HG03575 (cell line): ENCODE data around the gene DGKI.

ENCODE experiments used
- ATAC-seq: cut with Tn5 transposase; IDR thresholded peaks from one replicate; pipeline ENCODE4 v1.9.1; 2021; ENCODE audit not compliant: unreplicated experiment, insufficient number of reproducible peaks, low FRiP score; ENCODE audit errors: extremely low read depth

Gene DGKI

DNA sequence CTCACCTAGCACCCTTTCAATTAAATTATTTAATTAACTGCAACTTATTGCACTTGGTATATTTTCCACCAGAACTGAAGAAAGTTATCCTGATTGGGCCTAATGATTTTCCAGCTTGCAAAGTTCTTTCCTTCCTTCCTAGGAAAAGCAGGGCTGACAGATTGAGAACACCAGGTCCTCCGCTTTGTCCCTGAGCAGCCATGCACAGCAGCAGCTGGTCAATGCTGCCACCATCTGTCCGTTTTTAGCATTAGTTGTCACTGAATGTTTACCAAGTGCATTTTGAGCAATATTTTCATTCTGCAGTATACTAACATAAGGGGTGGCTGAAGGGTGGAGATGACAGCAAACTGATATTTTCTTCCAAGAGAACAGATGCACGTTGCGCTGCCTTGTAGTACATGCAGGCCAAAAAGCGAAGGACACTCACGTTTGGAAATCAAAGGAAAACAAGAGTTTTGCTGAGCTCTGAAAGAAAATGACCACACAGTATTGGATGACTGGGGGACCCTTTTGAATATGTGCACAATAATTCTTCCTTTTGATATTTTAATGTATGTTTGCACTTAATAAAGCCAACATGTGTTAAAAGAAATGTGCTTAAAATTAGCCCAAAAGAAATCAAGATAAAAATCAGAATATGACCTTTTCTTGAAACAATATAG, 254.4 kb downstream of the DGKI start:
- no peak for ATAC-seq

DNA sequence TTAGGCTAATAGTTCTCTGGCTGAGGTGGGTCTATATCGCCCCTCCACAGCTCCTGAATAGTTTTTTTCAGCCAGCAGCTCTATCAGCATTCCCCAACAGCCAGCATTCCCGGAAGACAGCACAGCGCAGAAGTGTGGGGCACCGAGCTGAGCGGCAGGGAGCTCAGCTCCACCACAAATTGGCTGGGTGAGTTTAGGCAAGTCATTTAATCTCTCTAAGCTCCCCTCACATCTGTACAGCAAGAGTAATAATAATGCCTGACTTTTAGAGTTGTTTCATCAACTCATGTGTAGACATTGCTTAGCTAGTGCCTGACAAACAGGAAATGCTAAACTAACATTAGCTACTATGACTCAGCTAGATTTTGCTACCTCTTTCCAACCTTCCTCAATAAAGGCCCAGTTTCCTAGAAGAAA, 255.3 kb downstream of the DGKI start:
- ATAC-seq: no peak

DNA sequence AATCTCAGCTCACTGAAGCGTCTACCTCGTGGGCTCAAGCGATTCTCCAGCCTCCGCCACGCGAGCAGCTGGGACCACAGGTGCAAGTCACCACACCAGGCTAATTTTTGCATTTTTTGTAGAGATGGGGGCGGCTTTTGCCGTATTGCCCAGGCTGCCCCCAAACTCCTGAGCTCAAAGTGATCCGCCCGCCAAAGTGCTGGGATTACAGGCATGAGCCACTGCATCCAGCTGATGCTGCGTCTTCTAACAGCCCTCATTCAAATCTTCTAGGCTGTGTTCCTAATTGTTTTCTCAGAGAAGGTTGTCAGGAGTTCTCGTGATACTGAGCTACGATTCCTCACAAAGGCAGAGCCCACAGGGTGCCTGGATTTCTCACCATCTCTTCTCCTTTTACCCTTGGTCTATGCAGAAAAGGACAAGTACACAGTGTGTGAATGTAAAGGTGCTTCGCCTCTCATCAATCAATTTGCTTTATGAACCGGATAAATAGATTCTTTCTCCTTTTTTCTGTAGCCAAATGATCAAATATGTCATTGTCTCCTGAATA, 255.9 kb downstream of the DGKI start:
- no peak for ATAC-seq

DNA sequence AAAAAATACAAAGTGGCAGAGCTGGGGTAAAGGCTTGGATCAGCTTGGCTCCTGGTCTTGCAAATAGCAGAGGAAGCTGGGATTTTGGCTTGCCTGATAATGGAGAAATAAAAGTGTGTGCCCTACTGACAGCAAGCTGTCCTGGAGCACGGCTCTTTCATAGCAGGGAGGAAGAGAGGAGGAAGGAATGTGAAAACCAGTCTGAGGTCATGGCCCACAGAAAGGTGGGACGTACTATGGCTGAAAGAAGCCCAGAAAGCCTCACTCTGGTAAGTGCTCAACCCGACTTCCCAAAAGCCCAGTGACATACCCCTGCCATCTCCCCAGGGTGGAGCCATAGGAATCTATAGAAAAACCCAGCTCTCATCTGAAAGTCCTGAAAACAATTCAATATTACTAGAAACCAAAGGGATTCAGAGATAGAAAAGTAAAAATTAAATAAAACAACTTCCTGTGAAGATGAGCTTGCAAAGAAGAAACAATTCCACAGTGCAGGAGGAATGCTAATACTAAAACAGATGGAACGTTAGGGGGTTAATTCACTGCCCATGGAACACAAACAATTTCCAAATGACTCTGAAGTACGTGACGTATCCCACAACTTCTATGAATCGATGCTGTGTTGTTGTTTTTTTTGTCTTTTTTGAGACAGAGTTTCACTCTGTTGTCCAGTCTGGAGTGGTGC, 256.6 kb downstream of the DGKI start:
- no peak for ATAC-seq

DNA sequence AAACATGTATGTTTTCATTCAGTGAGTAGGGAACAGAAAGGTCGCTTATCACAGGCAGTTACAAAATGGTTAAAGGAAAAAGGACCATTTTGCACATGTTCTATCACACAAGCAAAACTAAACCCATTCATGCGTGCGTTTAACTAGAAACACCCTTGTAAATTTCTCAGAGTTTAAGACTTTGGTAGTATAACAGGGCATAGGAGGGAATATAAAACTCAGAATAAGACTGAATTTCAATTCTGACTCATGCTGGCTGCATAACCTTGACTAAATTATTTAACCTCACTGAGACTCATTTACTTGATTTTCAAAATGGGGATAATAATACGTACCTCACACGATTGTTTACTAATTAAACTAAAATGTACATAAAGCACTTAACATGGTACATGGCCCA, 259.4 kb downstream of the DGKI start:
- no peak for ATAC-seq

DNA sequence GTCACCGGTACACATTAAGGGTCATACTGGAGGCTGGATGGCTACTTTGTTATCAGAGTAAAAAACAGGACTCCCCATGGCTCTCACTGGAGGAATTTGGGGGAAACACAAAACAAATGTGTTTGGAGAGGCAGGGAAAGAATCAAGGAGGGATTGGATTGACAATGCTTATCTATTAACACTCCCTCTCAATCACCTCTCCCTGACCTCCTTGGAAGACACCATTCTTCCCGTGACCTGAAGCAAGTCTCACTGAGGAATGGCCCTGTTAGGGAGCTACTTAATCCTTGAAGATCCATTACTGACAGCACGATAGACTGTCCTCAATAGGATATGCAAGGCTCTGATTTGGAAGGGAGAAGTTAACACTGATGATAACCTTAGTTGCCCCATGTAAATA, 261.2 kb downstream of the DGKI start:
- no peak for ATAC-seq

DNA sequence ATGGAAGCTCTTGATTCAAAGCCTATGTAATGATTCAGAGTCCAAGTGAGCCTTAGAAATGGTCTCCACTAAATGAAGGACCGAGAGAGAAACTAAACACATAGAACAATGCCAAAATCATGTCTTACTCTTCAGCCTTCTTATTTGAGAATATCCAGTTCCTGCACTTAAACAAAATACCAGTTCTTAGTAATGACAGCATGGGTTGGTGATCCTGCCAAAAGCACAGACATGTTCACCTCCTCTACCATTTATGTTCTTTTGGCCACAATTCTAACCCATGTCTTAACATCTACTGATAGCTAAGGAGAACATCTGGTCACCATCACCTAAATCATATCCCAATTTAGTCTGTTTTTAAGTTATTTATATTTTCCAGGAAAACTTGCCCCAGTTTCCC, 263.6 kb downstream of the DGKI start:
- no peak for ATAC-seq

DNA sequence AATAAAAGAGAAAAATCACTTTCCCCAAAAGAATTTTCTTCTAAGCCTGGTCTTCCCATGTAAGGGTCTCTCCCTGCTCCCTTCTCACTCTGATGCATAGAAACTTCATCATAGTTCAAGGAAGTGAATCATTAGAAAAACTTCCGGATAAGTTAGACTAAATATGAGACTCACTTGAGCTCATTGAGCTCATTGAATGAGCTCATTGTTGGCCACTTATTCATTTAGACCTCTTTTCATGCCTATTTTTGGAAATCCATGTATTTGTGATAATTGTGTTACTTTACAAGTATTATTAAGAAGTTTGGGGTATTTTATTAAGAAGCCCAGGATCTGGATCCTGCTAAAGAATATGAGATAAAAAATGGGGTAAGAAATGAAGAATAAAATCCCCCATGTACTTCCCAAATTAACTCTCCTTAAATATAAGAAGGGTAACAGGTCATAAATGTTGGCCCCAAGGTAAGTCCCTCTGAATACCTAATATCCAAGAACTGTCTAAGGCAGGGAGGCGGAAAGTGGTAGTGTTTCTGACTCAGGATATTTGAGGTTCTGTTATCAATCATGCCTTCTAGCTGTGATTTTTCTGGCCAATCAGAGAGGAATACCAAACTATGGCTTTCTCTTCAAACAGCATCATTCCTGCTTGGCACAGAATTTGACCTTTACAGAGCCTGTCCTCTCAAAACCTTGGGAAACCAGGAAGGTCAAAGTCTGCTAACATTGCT, 266.7 kb downstream of the DGKI start:
- no peak for ATAC-seq

DNA sequence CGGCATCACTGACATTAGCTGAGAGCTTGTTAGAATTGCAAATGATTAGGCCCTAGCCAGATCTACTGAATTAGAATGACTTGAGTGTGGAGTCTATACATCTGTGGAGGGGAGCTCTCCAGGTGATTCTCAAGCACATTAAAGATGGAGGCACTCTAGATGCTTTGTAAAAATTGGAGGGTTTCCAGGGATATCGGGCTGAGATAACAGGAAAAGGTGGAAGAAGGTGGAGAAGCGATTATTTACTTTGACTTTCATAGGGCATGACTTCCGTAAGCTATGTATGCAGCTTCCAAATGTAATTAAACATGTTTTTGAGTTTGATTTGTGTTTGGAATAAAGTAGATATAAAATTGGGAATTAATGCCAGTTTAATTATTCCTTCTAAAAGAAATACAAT, 268.2 kb downstream of the DGKI start:
- ATAC-seq: no peak

DNA sequence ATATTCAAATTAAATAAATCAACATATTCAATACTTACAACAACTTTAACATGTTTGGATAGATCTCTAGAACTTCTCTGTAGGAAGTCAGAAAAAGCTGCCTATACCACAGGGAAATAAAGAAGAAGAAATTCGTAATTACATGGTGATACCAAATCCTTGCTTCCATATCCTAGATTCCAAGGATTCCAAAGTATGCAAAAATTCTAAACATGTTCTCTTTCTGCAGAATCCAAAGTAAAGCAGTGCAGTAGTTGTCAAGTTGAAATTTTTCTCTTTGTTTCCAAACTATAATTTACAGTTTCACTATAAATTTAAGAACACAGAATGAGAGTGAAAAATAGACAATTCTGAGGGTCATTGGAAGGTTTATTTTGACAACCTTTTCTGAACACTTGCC, 269.6 kb downstream of the DGKI start:
- ATAC-seq: no peak

DNA sequence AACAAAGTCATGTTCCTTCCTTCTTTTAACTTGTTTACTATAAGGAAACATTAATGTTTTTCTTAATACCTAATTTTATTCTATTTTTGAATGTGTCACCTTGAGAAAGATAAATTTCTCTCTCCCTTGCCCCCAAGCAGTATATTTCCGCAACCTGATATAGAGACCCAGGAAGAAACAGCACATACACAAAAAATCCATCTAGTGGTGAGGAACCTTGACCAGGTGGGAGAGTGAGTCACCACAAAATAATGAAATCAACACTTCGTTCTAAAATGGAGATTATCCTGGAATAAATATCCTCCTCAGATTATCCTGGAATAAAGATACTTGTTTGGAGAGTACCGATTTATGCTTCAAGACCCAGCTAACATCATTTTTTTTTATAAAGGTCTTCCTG, 270.3 kb downstream of the DGKI start:
- no peak for ATAC-seq

DNA sequence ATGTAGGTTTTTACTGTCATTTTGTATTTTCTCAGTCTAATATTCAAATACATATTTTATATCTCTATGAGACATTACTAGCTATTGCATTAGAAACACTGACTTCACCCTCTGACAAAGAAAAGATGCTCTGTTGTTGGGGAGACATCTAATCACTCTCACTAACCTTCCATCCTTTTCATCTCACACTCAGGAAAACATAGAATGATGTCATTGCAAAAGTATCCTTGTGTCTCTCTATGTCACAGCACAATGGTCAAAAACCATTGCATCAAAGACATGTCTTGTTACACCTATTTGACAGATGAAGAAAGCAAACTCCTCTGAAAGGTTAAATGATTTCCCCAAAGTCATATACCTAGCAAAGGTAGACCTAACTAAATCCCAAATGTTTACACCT, 272.0 kb downstream of the DGKI start:
- no peak for ATAC-seq

DNA sequence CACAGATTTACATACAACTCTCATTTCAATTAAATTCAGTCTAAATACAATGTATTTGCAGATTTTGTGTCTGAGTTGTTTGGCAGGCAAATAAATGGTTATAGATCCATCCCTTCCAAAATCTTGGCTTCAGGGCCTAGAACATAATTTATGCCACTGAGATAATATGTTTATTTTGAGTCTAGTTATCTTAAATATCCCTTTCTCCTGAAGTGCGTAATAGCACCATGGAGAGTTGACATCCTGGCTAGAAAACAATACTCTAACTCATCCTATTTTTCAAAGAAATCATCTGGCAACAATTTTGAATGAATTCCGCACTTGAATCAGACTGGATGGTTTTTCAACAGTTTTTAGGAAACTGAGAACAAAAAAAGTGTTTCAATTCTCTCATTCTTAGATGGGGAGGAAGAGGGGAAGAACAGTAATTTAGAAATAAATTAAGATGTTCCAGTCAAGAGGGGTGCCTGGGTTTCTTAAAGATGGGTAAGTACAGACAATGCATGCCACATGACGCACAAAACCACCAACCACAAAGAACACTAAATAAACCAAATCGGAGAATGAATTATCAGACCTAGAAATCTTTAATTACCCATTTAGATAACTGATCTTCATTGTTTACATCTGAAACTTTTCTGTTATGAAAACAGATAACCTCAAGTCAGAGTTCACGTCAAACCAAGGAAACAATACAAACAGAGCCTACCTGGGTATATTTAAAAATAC, 274.6 kb downstream of the DGKI start:
- no peak for ATAC-seq

DNA sequence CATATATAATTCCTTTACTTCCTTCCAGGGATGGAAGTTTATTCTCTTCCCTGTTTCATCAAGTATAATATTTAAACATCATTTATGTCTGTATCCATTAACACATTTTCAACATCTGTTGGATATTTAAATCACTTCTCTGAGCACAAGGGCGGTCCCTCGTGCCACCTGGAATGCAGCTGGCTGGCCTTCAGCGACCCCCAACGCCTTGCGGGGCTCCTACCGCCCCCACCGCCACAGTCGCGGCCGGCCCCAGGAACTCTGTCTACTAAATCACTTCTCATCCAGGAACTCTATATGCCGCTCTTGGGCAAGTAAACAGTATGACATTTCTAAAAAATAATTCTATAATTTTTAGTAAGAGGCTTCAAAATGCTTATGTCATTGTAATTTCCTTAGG, 282.1 kb downstream of the DGKI start:
- no peak for ATAC-seq

DNA sequence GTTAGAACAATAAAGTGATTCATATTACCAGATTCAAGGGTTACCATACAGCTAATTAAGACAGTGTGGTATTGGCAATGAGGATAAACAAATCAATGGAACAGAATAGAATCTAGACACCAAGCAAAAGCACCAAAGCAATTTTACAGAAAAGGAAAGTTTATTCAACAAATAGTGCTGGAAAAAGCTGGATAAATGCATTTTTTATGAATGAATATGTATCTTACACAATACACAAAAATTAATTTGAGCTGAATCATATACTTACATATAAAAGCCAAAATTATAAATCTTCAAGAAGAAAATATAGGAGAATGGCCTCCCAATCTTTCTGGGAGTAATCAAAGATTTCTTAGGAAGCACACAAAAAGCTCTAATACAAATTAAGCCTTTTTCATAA, 282.8 kb downstream of the DGKI start:
- no peak for ATAC-seq

DNA sequence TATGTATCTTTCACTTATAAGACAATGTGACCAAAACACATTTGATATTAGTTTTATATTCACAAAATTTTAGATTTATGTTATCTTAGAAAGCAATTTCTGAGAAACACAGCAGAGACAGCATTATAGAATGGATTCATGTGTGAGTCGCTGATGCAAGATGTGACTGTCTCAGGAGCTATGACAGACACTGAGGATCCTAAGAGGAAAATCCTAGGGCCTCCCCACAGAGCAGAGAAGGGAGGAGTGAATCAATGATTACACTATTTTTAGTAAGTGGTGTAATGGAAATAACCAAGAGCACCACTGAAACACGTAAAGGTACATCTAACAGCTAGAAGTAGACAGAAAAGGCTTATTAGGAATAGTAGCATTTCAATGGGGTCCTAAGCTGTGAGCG, 299.3 kb downstream of the DGKI start:
- no peak for ATAC-seq

DNA sequence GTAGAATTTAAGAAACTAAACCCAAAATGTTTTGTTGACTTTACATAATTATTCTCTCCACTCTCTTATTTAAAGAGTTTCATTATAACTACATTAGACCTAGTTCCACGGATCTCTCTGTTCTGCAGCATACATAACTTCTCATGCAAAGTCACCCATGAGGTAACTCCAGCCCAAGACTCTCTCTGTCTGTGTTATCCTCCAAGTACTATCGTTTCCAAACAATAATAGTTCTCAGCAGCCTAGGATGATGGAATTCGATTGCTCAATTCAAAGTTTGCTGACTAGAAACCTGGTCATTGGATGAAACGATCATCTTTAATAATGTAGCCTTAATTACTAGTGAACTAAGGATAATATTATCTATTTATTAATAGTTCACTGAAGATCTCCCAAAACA, 300.1 kb downstream of the DGKI start:
- no peak for ATAC-seq

DNA sequence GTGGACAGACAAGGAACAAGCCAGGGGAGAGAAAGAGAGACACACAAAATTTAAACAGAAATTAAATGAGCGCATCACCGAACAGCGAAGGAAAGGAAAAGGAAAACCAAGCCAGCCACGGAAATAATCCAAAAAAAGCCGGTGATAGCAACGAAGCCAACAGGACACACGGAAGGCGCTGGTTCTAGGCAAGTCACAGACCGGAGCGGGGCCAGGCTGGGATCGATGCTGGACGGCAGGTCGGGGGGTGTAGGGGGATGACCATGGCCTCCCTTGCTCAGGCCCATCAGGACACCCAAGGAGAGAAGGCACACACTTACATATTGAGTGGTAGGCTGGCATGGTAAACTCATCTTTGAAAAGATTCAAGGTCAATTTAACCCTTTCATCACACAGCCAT, 300.8 kb downstream of the DGKI start:
- ATAC-seq: no peak

DNA sequence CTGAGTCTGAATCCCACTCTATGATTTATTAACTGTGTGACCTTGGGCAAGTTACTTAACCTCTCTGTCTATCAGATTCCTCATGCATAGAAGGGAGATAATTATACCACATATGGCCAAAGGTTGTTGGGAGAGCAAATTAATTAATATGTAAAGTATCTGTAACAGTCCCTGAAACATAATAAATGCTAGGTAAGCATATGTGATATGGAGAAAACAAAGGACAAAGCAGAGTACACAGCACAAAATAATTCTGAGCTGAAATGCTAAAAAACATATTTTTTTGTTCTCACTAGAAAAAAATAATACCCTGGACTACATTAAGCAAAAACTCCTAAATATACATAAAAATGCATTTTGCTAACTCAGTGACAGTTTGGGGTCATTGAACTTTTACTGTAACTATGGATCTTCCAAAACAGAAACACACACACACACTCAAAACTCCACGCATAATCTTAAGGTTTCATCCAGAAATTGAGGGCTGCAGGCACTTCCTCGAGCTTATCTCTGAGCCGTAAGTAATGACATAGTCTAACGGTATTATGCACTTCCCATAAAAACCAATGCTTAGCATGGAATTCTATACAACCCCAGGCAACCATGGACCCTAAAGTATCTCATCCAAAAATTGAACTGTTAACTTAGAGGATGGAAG, 301.6 kb downstream of the DGKI start:
- no peak for ATAC-seq
